GM12874 (cell line): Measurements from ENCODE around the gene DHX9.

Experiments
- CTCF ChIP-seq: IDR thresholded peaks from 2 replicates; pipeline ENCODE4 v1.5.1; 2011; ENCODE audit warnings: low read depth, mild to moderate bottlenecking, control low read depth, low read length, moderate library complexity; ENCODE audit not compliant: insufficient read depth

DHX9 gene

GRCh38 chr1:182860658-182861057 is 21.5 kb downstream of the DHX9 start:
- TF ChIP-seq CTCF, result no peak

GRCh38 chr1:182861994-182862393 is 22.8 kb downstream of the DHX9 start:
- no peak for TF ChIP-seq CTCF

GRCh38 chr1:182862827-182863226 is 23.7 kb downstream of the DHX9 start:
- no peak for TF ChIP-seq CTCF

GRCh38 chr1:182863940-182864339 is 24.8 kb downstream of the DHX9 start:
- no peak for TF ChIP-seq CTCF

- TF ChIP-seq CTCF, result no peak
Measured at GRCh38 chr1:182867861-182868260, 28.7 kb downstream of the DHX9 start.

- no peak for TF ChIP-seq CTCF
Measured at GRCh38 chr1:182869241-182869666, 30.1 kb downstream of the DHX9 start.

- no peak for TF ChIP-seq CTCF
Measured at GRCh38 chr1:182872881-182873280, 33.7 kb downstream of the DHX9 start.

GRCh38 chr1:182875889-182876288 is 36.7 kb downstream of the DHX9 start:
- TF ChIP-seq CTCF, result no peak
